GM21717 (cell line): ENCODE data around the gene DCUN1D4.

ENCODE experiments used
- ATAC-seq: cut with Tn5 transposase; IDR thresholded peaks from one replicate; pipeline ENCODE4 v1.9.1; 2021; ENCODE audit warnings: mild to moderate bottlenecking, moderate library complexity; ENCODE audit not compliant: unreplicated experiment

The DCUN1D4 gene

DNA sequence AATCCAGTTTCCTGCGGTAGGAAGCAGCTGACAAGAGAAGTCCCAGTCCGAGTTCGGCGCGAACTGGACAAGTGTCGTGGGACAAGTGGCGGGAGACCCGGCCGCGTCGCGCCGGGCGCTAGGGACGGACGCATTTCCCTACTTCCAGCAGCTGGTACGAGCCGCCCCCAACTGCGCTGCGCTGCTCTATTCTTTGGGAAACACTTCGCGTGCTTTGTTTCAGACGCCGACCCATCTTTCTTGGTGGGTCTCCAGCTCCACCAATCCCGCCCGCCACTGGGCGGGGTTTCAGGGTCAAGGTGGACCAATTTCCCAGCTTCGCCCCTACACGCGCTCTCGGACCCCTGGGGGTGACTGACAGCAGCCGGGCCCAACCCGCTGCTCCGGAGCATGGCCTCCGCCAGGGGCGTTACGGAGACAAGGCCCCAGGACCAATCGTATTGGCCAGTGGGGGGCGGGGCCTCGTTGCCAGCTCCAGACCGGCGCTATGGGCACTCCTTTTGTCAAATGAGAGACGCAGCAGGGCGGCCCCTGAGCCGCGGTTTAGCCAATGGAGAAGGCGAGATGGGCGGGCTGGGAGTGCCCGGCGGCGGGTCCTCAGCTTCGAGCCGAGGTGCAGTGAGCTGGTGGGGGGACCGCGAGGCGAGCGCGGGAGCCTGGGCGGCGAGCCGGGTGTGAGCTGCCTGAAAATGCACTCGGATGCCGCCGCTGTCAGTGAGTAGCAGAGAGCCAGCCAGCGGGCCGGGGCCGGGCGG is at the start of gene DCUN1D4:
Gene DCUN1D4 (plus strand): TSS at position 600 of the 755 bp plus-strand sequence. CDS start 90 bp downstream, at position 690.
- peak; percentile 97 for ATAC-seq

DNA sequence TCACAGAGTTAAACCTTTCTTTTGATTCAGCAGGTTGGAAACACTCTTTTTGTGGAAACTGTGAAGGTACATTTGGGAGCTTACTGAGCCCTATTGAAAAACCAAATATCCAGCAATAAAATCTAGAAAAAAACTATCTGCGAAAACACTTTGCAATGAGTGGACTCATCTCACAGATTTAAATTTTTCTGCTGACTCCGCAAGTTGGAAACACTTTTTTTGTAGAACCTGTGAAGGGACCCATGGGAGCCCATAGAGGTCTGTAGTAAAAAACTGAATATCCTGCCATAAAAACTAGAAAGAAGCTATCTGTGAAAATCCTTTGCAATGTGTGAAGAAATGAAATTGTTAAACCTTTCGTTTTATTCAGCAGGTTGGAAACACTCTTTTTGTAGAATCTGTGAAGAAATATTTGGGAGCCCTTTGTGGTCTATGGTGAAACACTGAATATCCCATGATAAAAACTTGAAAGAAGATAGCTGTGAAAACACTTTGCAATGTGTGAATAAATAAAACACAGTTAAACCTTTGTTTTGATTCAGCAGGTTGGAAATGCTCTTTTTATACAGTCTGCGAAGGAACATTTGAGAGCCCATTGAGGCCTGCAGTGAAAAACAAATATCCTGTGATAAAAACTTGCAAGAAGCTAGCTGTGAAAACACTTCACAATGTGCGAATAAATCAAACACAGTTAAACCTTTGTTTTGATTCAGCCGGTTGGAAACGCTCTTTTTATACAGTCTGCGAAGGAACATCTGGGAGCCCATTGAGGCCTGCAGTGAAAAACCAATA is 22.3 kb upstream of the DCUN1D4 start:
- ATAC-seq: no peak

DNA sequence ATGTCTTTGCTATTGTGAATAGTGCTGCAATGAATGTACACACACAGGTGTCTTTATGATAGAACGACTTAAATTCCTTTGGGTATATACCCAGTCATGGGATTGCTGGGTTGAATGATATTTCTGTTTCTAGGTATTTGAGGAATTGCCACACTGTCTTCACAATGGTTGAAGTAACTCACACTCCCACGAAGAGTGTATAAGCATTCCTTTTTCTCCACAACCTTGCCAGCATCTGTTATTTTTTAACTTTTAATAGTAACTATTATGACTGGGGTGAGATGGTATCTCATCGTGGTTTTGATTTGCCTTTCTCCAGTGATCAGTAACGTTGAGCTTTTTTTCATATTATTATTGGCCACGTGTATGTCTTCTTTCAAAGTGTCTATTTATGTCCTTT is 17.6 kb upstream of the DCUN1D4 start:
- ATAC-seq: no peak

DNA sequence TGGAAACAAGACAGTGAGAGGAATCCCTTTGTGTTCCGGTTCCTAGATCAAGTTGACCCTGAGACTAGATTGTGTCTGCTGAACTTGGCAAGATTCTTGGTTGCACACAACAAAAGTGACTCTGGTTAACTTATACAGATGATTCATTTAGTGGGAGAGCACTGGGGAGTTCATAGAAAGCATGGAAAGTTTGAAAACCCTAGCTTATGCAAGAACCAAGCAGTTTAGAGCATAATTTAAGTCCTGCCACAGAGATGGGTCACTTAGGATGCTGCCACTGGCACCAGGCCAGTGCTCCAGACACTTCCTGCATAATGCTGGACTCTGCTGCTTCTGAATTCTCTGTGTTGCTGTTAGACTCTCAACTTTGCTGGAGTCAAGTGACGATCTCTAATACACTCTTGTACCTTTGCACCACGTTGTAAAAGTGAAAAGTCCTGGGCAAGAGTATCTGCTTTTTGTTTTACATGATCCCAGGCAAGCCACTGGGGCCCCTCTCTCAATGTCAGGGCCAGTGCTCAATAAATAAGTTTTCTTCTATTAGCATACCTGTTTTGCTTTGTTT is 12.7 kb upstream of the DCUN1D4 start:
- ATAC-seq: no peak

DNA sequence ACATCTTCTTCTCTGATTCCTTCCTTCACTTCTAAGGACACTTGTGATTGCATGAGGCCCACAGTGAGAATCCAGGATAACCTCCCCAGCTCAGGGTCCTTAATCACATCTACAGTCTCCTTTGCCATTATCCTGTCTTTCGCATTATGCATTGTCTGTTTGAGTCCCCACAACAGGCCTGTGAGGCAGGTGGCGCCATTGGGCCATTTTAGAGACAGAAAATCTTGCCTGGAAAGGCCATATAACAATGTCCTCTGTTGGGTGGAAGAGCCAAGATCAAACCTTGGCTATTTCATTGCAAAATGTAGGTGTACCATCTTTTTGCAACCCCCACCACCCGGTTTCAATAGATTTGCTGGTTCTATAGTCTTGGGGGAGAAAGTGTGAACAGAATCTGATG is 11.8 kb upstream of the DCUN1D4 start:
- peak; percentile 69 for ATAC-seq

DNA sequence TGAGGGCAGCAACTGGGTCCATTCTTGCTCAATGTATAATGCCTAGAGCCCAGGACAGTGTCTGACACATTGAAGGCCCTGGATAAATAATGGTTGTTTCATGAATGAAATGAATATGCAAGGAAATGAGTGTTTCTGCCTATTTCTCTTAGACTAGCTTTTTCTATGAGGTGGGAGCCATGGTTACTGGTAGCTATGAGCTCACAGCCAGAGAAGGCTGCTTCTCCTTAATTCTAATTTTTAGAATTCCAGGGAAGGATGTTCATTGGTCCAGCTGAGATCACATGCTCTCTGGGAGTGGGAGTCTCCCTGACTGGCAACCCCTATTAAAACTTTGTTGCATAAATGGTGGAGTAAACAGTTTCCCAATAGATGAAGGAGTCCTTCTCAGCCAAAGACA is 9.7 kb upstream of the DCUN1D4 start:
- no peak for ATAC-seq

DNA sequence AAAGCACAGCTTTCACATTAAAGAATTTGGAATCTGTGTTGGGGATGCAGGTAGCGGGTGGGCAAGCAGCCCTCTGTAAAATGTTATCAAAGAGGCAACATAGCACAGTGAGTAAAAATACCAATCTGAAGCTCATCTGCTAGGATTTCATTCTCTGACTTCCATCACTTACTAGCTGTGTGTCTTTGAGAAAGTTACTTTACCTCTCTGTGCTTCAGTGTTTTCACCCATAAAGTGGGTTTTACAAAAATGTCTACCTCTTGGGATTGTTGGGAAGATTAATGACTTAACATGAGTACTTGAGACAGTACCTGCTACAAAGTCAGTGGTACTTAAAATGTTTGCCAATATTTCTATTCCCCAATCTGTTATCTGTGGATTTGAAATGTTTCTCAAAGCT is 7.9 kb upstream of the DCUN1D4 start:
- ATAC-seq: no peak

DNA sequence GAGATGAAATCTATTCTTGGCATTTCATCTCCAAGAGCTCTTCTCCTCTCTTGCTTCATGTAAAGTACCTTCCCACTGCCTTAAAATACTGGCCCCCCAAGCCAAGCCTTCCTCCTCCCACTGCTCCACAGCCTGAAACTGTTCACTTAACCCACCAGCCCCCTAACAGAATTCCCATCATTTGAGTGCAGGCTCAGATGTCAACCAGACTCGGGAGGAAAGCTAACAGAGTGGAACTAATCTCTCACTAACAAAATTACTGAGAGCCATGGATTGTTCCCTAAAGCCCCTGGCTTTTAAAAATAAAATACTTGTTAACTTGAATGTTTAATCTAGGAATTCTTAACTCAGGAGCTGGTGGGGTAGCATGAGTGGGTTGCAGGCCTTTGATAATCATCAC is 7.1 kb upstream of the DCUN1D4 start:
- no peak for ATAC-seq

DNA sequence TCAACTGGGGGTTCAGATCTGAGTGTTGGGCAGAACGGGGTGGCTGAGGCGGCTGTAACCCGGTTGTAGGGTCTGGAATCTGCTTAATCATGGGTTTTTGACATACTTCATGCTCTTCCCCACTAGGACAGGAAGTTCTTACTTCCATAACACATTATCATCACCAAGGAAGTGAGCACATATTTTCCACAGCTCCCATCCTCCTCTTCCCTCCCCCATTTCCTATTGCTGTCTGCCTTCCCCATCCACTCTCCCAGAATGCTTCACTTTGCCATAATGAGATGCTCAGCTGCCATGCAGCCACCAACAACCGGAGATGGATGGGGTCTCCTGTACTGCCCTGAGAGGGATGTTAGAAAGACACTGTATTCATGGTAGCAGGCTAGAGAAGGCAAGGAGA is 6.4 kb upstream of the DCUN1D4 start:
- ATAC-seq: no peak

DNA sequence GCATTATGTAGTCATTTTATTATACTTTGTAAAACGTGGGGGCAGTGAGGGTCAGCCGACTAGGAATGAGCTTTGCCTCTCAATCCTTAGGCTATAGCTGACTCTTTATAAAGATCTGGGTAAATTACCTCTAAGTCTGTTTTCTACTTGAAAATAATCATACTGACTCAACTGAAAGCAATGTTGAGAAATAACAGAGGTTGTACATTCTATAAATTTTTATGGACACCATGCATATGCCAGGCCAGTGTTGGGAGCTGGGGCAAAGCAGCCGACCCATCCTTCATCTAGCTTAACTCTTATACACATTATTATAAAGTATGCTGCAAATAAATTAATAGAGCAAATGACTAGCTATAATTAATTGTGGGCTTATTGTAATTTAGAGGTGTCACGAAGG is 2.2 kb upstream of the DCUN1D4 start:
- no peak for ATAC-seq

DNA sequence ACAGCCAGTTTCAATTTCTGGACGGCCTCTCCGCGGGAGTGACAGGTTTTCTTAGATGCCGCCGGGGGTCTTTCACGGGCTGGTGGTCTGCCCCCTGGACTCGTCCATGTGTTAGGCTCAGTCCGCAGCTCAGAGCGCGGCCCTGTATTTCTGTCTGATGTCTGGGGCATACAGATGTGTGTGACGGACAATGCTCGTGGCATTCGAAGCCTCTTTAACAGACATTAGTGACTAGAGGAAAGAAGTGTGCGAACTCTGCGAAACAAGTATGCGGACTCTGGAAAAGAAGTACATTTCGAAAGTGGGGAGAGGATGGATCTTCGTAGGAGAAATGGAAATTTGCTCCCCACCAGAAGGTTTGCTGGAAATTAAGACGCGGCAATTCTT is 793 bp upstream of the DCUN1D4 start:
- ATAC-seq: no peak

DNA sequence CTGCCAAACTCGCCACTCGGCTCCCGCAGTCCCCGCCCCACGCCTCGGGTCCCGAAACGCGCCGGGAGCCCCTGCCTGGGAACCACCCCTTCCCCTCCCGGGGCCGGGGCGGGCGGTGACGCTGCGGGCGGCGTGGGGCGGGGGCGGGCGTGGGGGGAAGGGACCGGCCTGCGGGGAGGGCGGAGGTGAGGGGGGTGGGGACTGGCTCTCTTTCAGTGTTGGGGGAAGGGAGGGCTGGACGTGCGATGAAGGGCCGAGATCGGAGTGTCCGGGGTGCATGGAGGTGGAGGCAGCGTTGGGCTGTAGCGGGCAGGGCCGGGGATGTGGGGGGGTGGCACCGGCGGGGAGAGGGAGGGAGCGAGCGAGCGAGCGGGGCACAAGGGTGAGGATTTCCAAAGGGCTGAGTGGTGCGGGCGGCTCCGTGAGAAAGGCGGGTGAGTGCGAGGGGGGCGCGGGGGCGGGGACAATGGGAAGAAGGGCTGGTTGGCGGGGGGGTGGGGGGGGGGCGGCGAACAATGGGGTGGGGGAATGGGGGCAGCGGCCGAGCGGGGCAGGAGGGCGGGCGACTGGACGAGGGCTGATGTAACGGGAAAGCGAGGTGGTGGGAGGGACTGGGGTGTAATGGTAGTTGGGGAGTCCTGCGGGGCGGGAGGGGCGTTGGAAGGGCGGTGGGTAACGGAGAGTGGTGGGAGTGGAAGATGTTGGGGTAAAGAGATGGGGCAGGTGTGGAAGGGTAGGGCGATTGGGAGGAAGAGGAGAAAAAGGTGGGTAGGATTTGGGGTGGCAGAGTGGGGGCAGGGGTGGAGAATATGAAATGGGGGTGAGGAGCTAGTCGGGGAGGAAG is 578 bp downstream of the DCUN1D4 start:
- ATAC-seq: peak; percentile 23

DNA sequence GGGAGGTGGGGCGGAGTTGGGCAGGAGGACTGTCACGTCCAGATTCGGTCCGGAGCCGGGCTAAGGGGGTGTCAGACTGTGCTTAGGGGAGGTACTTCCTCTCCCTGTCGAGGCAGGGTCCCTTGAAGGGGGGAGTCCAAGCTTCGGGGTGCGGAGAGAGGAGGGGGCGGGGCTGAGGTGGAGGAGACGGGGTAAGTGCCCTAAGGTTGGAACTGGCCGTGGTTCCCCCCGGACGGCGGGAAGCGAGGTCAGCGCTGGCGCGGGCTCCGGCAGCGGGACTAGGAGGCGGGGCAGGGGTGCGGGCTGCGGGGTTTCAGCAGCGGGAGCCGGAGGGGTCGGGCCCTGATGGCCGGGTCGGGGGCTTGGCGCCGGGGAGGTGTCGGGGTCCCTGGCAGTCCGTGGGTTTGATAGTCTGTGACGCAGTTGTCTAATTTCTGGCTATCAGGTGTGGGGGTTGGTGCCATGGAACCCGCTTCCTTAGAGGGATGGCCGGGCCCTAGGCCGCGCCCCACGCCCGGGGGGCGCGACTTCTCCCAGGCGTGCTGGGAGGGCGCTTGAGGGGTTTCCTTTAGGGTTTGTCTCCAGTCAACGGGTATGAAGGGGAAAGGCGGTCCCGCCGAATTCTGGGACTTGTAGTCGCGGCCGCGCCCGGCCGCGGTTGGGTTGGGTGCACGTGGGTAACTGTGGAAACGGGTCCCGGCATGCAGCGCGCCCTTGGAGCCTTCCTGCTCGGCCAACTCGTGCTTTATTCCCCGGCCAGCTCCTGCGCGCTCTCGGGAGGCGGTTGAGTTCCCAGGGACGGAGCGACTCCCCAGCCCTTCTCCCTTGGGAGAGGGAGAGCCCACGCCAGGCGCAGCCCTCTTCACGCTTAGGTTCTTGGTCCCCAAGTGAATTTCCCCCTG is 1.5 kb downstream of the DCUN1D4 start:
- peak; percentile 33 for ATAC-seq

DNA sequence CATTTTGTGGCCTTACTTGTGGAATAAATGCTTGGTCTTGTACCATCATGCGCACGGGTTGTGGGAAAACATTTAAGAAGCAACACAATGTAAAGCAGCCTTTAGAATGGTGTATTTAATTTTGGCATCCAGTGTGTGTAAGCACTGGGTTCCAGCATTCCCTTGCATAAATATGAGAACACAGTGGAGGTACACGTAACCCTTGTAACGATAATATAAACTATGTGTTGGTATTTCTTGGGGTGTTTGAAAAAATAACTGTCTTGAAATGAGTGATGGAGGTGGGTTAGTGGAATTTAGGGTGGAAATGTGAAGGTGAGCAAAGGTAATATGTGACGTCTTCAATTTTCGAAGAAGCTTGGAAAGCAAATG is 2.1 kb downstream of the DCUN1D4 start:
- no peak for ATAC-seq

DNA sequence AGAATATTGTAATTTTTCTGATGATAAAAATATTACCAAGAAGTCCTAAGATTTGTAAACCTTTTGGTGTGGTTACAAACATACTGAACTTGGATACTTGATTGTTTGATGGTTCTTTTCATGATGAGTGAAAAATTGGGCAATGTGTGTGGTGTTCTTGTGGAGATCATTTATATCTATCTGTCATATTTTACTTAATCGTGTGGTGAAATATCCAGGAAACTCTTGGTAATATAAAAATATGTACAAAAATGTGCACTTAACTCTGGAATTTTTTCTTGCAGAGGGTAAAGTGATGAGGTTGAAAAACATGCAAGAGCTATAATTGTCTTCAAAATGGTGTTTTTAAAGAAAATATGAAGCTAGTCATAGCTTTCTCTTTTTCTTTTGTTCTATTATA is 2.8 kb downstream of the DCUN1D4 start:
- ATAC-seq: no peak

DNA sequence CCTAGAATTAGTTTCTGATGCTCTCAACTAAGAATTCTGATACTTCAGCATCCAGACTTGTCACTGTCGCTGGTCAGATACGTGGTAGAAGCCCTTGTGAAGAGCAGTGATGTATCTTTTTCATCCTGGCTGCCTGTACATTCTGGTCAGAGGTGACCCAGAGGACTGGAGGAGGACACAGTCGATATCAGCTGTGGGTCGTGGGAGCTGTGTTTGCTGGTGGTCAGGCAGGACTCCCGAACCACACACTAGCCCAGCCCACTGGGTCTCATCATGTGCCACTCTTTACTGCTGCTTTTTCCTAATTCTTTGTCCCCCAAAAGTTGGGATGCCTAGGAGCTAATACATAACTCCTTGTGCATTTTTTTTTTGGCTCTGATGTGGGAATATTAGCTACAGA is 6.5 kb downstream of the DCUN1D4 start:
- ATAC-seq: no peak

DNA sequence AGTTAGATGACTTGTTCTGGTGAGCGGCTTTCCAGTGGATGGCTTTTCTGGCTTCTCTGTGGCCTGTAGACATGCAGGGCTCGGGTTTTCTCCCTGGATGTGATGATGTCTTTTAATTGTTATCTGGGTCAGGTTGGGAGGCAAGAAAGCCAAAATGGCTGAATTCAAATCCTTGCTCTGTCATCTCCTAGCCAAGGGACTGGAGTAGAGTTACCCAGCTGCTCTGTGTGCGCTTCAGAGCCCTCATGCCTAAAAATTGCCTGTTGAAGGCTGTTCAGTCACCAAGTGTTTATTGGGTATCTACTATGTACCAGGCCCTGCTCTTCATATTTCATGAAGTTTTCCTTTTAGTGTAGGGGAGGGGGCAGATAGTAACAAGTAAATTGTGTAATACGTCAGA is 7.3 kb downstream of the DCUN1D4 start:
- ATAC-seq: no peak

DNA sequence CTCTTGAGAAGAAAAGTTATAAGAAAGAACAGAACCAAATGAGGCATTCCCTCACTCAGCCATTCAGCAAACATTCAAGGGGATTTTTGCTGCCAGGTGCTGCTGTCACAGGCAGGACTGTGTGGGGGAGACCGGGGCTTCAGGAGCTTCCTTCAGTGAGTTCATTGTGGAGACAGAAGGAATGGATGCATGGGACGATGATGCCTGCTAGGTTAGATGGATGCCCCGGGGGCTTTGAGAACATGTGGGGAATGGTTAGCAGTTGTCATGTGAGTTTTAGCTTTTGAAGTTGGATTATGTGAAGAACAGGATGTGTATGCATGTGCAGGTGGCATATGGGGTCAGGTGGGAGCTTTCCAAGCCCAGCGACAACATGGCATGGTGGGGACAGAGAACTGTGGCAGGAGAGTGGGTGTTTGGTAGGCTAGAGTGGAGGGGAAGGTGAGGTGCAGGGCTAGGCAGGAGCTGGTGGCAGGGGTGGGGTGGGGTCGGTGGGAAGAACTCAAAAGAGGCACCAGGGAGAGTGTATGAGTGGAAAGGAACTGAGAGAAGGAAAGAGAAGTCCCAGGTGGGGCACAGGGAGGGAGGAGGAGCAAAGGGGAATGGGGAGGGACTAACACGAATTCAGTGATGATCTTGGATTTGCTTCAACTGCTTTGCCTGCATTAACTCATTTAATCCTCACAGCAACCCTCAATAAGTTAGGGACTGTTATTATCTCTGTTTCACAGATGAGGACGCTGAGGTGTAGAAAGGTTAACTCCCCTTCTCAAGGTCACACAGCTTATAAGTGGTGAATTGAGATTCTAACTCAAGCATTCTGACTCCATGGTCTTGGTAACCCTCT is 8.4 kb downstream of the DCUN1D4 start:
- ATAC-seq: no peak

DNA sequence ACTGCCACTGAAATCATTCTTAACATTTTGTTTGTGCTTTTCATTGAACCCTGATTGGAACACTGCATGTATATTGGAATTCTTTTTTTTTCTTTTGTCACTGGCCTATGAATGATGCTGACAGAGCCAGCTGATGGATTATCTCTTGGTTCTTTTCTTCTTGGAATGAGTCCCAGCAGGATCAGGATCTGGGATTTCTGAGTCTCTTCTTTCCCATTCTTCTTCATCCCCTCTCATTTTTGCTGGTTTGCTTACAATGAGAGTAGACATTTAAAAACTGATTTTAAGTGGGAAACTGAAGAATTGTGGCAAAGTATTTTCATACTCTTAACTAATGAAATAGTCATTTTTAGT is 9.0 kb downstream of the DCUN1D4 start:
- no peak for ATAC-seq
